PC-3 (cell line): Measurements from ENCODE around the gene KRTAP20-4. TPM values are rescaled to one million over a fixed set of nuclear protein-coding genes. Genes with fewer than 3 reads are reported as not detected.

Experiments used
- ATAC-seq: fragments of 200-7000 bp; cut with Tn5 transposase; 2 replicates; pipeline ENCODE4 v1.9.1; 2020; ENCODE audit warnings: mild to moderate bottlenecking, moderate library complexity
- BruUV-seq: library from RNA; stranded (reverse); fragments of 400-500 nt; replicated peaks from 2 replicates; lab custom pipeline; 2021; lab: Mats Ljungman, UMichigan
- CTCF ChIA-PET: fragments of 300-600 bp; sonication (Branson Sonifier 250); formaldehyde crosslinking; loops from one replicate; lab custom pipeline; 2022; ENCODE audit warnings: antibody characterized with exemption; lab: Charles Lee
- POLR2A ChIA-PET: fragments of 300-600 bp; sonication (Branson Sonifier 250); formaldehyde crosslinking; loops from one replicate; lab custom pipeline; 2022; ENCODE audit warnings: antibody characterized with exemption; ENCODE audit not compliant: unreplicated experiment; lab: Charles Lee
- DNase-seq: peaks from one replicate; pipeline ENCODE4 v3.0.0-alpha.2; 2015
- H2AFZ ChIP-seq: fragments of 300-600 bp; sonication (generic); 2 replicates; pipeline ENCODE4 v1.6.0; 2016; ENCODE audit warnings: antibody characterized with exemption, low read length
- H3F3A ChIP-seq: fragments of 300-600 bp; sonication (generic); one replicate; pipeline ENCODE4 v1.6.0; 2017; ENCODE audit warnings: antibody characterized with exemption, low read length, control low read depth, mild to moderate bottlenecking; ENCODE audit not compliant: unreplicated experiment
- H3K27ac ChIP-seq: fragments of 300-600 bp; sonication (generic); 2 replicates; pipeline ENCODE4 v1.5.1; 2016; ENCODE audit warnings: mild to moderate bottlenecking, low read length
- H3K27me3 ChIP-seq: fragments of 300-600 bp; sonication (generic); 2 replicates; pipeline ENCODE4 v1.6.1; 2016; ENCODE audit warnings: low read length, mixed read lengths
- H3K36me3 ChIP-seq: fragments of 300-600 bp; sonication (generic); 2 replicates; pipeline ENCODE4 v1.6.1; 2016; ENCODE audit warnings: low read depth, mixed run types, low read length, mixed read lengths
- H3K4me1 ChIP-seq: fragments of 300-600 bp; sonication (generic); 2 replicates; pipeline ENCODE4 v1.5.1; 2016; ENCODE audit warnings: low read length; ENCODE audit not compliant: insufficient read depth
- H3K4me2 ChIP-seq: fragments of 300-600 bp; sonication (generic); 2 replicates; pipeline ENCODE4 v1.6.0; 2016; ENCODE audit warnings: low read length
- H3K4me3 ChIP-seq: fragments of 300-600 bp; sonication (generic); 2 replicates; pipeline ENCODE4 v1.5.1; 2016; ENCODE audit warnings: mild to moderate bottlenecking, low read length, mixed read lengths
- H3K79me2 ChIP-seq: fragments of 300-600 bp; sonication (generic); 2 replicates; pipeline ENCODE4 v1.6.1; 2017; ENCODE audit warnings: low read length, mixed read lengths
- H3K9ac ChIP-seq: fragments of 300-600 bp; sonication (generic); 2 replicates; pipeline ENCODE4 v1.6.0; 2016; ENCODE audit warnings: mild to moderate bottlenecking, low read length
- H3K9me2 ChIP-seq: fragments of 300-600 bp; sonication (generic); replicated peaks from 2 replicates; pipeline ENCODE4 v1.6.1; 2016; ENCODE audit warnings: mixed run types, low read length, mixed read lengths
- H3K9me3 ChIP-seq: fragments of 300-600 bp; sonication (generic); 2 replicates; pipeline ENCODE4 v1.6.1; 2016; ENCODE audit warnings: low read length, mixed read lengths
- H4K20me1 ChIP-seq: fragments of 300-600 bp; sonication (generic); 2 replicates; pipeline ENCODE4 v1.6.1; 2016; ENCODE audit warnings: low read length, mixed read lengths
- EZH2 ChIP-seq: fragments of 300-600 bp; sonication (generic); IDR thresholded peaks from one replicate; pipeline ENCODE4 v1.6.1; 2017; ENCODE audit warnings: antibody characterized with exemption, mild to moderate bottlenecking, low read length; ENCODE audit not compliant: unreplicated experiment
- EZH2phosphoT487 ChIP-seq: fragments of 300-600 bp; sonication (generic); IDR thresholded peaks from 2 replicates; pipeline ENCODE4 v1.6.1; 2018; ENCODE audit warnings: mild to moderate bottlenecking, antibody characterized with exemption, low read length, borderline replicate concordance
- intact Hi-C: fragments of 100-400 bp; cut with micrococcal nuclease; formaldehyde crosslinking; loops from 2 replicates; pipeline ENCODE4 v1.9.0; 2023
- total RNA-seq: library from RNA; depleted of rRNA; stranded (reverse); fragments of >200 nt; gene quantifications from 2 replicates; pipeline ENCODE4 v1.2.3, GENCODE V29; 2014
- TF ChIP-seq, protein P1 (sequence below): fragments of 300-600 bp; sonication (generic); conservative IDR thresholded peaks from 2 replicates; pipeline ENCODE4 v1.5.1; 2017; ENCODE audit warnings: antibody characterized with exemption, low read depth, mild to moderate bottlenecking, low read length

Gene KRTAP20-4
- total RNA-seq, 1 experiment from 2014 or later: not detected

DNA sequence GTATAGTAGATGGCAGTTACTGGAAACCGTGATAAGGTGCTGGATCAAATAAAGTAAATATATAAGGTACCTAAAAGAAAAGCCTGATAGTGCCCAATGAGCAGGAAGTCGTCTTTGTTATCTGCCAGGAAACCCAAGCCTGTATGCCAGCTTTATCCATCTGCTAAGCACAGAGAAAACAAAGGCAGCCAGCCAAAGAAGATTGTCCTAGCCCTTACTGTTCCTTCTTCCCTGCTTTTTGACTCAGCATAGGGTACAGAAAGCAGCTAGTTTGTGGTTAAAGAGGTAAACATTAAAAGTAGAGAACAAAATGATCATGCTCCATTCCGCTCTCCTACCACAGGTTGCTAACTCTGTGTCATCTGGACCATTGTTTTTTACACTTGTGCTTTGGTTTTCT lies 40.3 kb upstream of the KRTAP20-4 start:
- no peaks in the 10 kb centered on the region for H3F3A ChIP-seq
- intact Hi-C loops: loop anchor here (10.0 kb wide), 1 partner anchor 55 kb away; no protein-coding TSS in a partner anchor
- ATAC-seq (peak; percentile 73), DNase-seq (peak; percentile 49)
- no peaks in the 10 kb centered on the region for H3K27me3 ChIP-seq
- no peak overlapping the region for H3K27ac ChIP-seq
- no peaks in the 10 kb centered on the region for H3K79me2 ChIP-seq
- POLR2A ChIA-PET: no interaction called here
- no peak overlapping the region for H2AFZ ChIP-seq
- H3K9me3 ChIP-seq: no peaks in the 10 kb centered on the region
- no peak overlapping the region for H3K4me3 ChIP-seq
- CTCF ChIA-PET: no interaction called here
- H3K4me2 ChIP-seq: no peak overlapping the region
- H3K36me3 ChIP-seq: no peaks in the 10 kb centered on the region
- H3K9me2 ChIP-seq: no peaks in the 10 kb centered on the region
- no peaks in the 10 kb centered on the region for H4K20me1 ChIP-seq
- TF ChIP-seq, protein P1, sequence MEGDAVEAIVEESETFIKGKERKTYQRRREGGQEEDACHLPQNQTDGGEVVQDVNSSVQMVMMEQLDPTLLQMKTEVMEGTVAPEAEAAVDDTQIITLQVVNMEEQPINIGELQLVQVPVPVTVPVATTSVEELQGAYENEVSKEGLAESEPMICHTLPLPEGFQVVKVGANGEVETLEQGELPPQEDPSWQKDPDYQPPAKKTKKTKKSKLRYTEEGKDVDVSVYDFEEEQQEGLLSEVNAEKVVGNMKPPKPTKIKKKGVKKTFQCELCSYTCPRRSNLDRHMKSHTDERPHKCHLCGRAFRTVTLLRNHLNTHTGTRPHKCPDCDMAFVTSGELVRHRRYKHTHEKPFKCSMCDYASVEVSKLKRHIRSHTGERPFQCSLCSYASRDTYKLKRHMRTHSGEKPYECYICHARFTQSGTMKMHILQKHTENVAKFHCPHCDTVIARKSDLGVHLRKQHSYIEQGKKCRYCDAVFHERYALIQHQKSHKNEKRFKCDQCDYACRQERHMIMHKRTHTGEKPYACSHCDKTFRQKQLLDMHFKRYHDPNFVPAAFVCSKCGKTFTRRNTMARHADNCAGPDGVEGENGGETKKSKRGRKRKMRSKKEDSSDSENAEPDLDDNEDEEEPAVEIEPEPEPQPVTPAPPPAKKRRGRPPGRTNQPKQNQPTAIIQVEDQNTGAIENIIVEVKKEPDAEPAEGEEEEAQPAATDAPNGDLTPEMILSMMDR: no peak
- TF ChIP-seq EZH2phosphoT487: no peak
- TF ChIP-seq EZH2: no peak
- H3K9ac ChIP-seq: no peak overlapping the region
- BruUV-seq: no TSS peak
- H3K4me1 ChIP-seq: no peaks in the 10 kb centered on the region

DNA sequence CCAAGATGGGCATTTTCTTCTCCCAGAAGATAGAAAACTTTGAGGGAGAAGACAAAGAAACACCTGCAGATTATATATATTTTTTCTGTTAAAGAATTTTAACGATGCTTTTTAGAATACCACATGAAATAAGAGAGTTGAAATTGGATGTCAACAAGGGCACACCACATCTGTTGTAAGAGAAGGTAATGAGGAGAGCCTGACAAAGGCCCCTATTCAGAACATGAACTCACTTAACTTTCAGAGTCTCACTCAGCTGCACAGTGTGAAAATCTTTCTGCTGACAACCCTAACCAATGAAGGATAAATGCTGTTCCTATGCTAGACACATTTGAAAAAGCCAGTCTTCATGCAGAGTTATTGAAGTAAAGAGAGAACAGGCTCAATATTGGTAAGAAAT lies 37.6 kb upstream of the KRTAP20-4 start:
- no peaks in the 10 kb centered on the region for H3F3A ChIP-seq
- no peaks in the 10 kb centered on the region for H4K20me1 ChIP-seq
- H2AFZ ChIP-seq: no peak overlapping the region
- no peaks in the 10 kb centered on the region for H3K27me3 ChIP-seq
- POLR2A ChIA-PET: no interaction called here
- H3K4me2 ChIP-seq: no peak overlapping the region
- DNase-seq (no peak), ATAC-seq (no peak)
- no peaks in the 10 kb centered on the region for H3K79me2 ChIP-seq
- CTCF ChIA-PET: no interaction called here
- no peak overlapping the region for H3K9ac ChIP-seq
- no peaks in the 10 kb centered on the region for H3K36me3 ChIP-seq
- no peaks in the 10 kb centered on the region for H3K9me3 ChIP-seq
- H3K4me1 ChIP-seq: no peaks in the 10 kb centered on the region
- intact Hi-C loops: loop anchor here (10.0 kb wide), 1 partner anchor 58 kb away; no protein-coding TSS in a partner anchor
- H3K9me2 ChIP-seq: no peaks in the 10 kb centered on the region
- BruUV-seq: no TSS peak
- H3K27ac ChIP-seq: no peak overlapping the region
- no peak overlapping the region for H3K4me3 ChIP-seq
- TF ChIP-seq EZH2 (no peak), EZH2phosphoT487 (no peak)
- TF ChIP-seq, protein P1: no peak

GRCh38 chr21:30590297-30590696 lies 30.1 kb upstream of the KRTAP20-4 start, which contains the start of gene KRTAP22-2:
KRTAP22-2 (minus strand) TSS chr21:30590397.
- intact Hi-C loops: no loop called here
- H3K79me2 ChIP-seq: no peaks in the 10 kb centered on the region
- H3K27me3 ChIP-seq: no peaks in the 10 kb centered on the region
- no peaks in the 10 kb centered on the region for H3K4me1 ChIP-seq
- no peaks in the 10 kb centered on the region for H3K9me3 ChIP-seq
- H3K4me3 ChIP-seq: no peak within 1 kb of the TSS
- H3K9ac ChIP-seq: no peak within 1 kb of the TSS
- no peaks in the 10 kb centered on the region for H4K20me1 ChIP-seq
- H3F3A ChIP-seq: no peaks in the 10 kb centered on the region
- no peak within 1 kb of the TSS for H3K4me2 ChIP-seq
- ChIA-PET POLR2A (no interaction called here), CTCF (no interaction called here)
- no peak within 1 kb of the TSS for H3K27ac ChIP-seq
- TF ChIP-seq, protein P1: no peak
- TF ChIP-seq EZH2phosphoT487 (no peak), EZH2 (no peak)
- BruUV-seq: no TSS peak
- no peaks in the 10 kb centered on the region for H3K36me3 ChIP-seq
- no peak for DNase-seq
- no peak for ATAC-seq
- no peaks in the 10 kb centered on the region for H3K9me2 ChIP-seq
- no peak within 1 kb of the TSS for H2AFZ ChIP-seq
